ENCODE results near the gene MIGA2.

MIGA2 gene

DNA sequence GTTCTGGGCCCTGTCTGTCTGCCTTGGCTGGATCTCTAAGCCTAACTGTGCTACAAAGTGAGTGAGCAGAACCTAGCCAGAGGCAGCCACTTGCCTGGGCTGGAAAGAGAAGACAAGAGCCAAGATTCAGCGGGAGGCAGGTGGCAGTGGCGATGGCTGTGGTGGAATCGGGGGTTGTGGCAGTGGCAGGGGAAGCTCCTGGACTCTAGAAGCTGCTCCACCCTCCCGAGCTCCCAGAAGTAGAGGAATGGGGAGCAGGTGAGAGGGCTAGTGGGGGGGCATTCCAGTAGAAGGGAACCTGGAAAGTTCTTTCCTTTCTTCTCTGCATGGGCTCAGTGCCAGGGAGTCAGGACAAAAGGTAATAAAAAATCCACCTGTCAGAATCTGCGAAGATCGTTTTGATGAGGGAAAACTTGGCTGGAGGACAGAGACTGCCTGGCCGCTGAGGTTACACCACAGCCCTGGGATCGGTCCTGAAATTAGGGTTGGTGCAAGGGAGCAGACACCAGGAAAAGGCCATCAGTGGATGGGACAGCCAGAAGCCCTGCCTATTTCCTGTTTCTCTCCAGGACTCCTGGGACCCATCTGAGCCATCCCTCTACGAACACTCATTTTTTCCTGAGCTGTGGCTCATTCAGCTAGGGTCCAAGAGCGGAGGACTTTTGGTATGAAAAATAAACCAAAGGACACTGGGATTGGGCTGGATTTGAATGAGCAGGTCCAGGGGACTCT lies 72.5 kb downstream of the MIGA2 start:
- Histone ChIP-seq H3K27ac (replicated peaks) (no peak overlapping the region), H3K27me3 (ENCODE audit: insufficient read depth, poor library complexity, severe bottlenecking) (no peaks in the 10 kb centered on the region), H3K4me3 (replicated peaks; ENCODE audit: insufficient read depth, low read length) (no peak overlapping the region)
- no peak for DNase-seq (ENCODE audit: low read depth in 1 of 2, low spot score in 1 of 2)
- TF ChIP-seq, protein P1, sequence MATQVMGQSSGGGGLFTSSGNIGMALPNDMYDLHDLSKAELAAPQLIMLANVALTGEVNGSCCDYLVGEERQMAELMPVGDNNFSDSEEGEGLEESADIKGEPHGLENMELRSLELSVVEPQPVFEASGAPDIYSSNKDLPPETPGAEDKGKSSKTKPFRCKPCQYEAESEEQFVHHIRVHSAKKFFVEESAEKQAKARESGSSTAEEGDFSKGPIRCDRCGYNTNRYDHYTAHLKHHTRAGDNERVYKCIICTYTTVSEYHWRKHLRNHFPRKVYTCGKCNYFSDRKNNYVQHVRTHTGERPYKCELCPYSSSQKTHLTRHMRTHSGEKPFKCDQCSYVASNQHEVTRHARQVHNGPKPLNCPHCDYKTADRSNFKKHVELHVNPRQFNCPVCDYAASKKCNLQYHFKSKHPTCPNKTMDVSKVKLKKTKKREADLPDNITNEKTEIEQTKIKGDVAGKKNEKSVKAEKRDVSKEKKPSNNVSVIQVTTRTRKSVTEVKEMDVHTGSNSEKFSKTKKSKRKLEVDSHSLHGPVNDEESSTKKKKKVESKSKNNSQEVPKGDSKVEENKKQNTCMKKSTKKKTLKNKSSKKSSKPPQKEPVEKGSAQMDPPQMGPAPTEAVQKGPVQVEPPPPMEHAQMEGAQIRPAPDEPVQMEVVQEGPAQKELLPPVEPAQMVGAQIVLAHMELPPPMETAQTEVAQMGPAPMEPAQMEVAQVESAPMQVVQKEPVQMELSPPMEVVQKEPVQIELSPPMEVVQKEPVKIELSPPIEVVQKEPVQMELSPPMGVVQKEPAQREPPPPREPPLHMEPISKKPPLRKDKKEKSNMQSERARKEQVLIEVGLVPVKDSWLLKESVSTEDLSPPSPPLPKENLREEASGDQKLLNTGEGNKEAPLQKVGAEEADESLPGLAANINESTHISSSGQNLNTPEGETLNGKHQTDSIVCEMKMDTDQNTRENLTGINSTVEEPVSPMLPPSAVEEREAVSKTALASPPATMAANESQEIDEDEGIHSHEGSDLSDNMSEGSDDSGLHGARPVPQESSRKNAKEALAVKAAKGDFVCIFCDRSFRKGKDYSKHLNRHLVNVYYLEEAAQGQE (IDR thresholded peaks at IDR 0.05; ENCODE audit: insufficient replicate concordance, low read depth) = no peak

DNA sequence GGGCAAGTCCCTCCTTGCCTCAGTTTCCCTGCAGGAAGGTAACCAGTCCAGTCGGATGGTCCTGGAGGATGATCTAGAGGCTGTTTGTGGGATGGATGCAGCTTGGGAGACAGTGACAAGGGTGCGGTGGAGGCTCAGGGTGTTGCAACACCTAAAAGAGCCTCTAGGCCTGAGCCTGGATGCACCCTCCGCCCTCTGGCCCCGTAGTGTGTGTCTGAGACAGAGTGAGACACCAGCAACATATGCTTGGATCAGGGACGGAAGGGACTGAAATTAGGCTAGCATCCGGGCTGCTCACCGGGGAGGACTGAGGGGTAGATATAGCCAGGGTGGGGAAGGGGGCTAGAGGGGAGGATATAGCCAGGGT lies 73.1 kb downstream of the MIGA2 start:
- peak; percentile 45 to 58 for DNase-seq (ENCODE audit: low read depth in 1 of 2, low spot score in 1 of 2)
- no peaks in the 10 kb centered on the region for H3K27me3 ChIP-seq (ENCODE audit: insufficient read depth, poor library complexity, severe bottlenecking)
- TF ChIP-seq, protein P1 (IDR thresholded peaks at IDR 0.05; ENCODE audit: insufficient replicate concordance, low read depth) = no peak
- no peak for TF ChIP-seq GABPA (IDR thresholded peaks at IDR 0.05; ENCODE audit: low read depth)
- TF ChIP-seq SPI1 (IDR thresholded peaks at IDR 0.05; ENCODE audit: borderline replicate concordance, low read depth) = no peak
- no peak for TF ChIP-seq POLR2AphosphoS5 (IDR thresholded peaks at IDR 0.05; ENCODE audit: low read depth)
- TF ChIP-seq, protein P2, sequence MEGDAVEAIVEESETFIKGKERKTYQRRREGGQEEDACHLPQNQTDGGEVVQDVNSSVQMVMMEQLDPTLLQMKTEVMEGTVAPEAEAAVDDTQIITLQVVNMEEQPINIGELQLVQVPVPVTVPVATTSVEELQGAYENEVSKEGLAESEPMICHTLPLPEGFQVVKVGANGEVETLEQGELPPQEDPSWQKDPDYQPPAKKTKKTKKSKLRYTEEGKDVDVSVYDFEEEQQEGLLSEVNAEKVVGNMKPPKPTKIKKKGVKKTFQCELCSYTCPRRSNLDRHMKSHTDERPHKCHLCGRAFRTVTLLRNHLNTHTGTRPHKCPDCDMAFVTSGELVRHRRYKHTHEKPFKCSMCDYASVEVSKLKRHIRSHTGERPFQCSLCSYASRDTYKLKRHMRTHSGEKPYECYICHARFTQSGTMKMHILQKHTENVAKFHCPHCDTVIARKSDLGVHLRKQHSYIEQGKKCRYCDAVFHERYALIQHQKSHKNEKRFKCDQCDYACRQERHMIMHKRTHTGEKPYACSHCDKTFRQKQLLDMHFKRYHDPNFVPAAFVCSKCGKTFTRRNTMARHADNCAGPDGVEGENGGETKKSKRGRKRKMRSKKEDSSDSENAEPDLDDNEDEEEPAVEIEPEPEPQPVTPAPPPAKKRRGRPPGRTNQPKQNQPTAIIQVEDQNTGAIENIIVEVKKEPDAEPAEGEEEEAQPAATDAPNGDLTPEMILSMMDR (IDR thresholded peaks at IDR 0.05; ENCODE audit: insufficient read depth, low read length) = no peak
- H3K27ac ChIP-seq (replicated peaks) = no peak overlapping the region
- no peak overlapping the region for H3K4me3 ChIP-seq (replicated peaks; ENCODE audit: insufficient read depth, low read length)

DNA sequence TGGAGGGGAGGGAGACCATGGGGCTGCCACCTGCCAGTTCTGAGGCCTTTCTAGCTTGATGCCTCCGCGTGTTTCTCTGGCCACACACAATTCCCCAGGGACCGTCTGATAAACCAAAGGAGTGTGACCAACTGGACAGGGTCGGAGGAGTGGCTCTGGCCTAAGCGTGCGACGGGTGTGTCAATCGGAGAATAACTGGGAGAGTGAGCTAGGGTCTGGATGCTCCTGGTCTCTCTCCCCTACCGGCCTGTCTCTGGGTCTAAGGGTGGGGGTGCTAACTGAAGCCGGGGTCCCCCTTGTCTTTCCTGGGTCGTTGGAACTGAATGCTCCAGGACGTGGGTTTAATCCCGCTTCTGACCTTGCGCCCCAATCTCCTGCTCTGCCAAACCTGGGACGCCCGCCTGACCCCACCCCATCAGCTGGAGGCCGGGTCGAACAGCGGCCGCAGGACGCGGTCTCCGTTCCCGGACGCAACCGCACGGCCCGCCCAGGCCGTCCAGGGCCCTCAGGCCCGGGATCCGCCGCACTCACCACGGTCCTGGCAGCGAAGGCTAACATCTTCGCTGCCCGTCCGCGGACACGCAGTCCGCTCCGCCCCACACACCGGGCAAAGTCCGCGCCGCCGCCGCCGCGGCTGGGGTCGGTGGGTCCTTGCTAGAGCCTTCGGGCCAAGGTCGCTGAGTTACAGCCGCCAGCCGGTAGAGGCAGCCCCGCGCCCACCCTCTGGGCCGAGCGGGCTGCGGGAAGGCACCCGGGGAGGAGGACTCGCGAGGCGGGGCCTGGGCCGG lies 73.7 kb downstream of the MIGA2 start:
- Histone ChIP-seq H3K4me3 (replicated peaks; ENCODE audit: insufficient read depth, low read length) (peak overlapping the region; percentile 68), H3K27me3 (ENCODE audit: insufficient read depth, poor library complexity, severe bottlenecking) (no peaks in the 10 kb centered on the region), H3K27ac (replicated peaks) (peak overlapping the region; percentile 41; the same call in 1 of the 2 replicates)
- no peak for DNase-seq (ENCODE audit: low read depth in 1 of 2, low spot score in 1 of 2)
- TF ChIP-seq, protein P1 (IDR thresholded peaks at IDR 0.05; ENCODE audit: insufficient replicate concordance, low read depth) = no peak
- TF ChIP-seq SPI1 (IDR thresholded peaks at IDR 0.05; ENCODE audit: borderline replicate concordance, low read depth) (no peak), GABPA (IDR thresholded peaks at IDR 0.05; ENCODE audit: low read depth) (no peak), POLR2AphosphoS5 (IDR thresholded peaks at IDR 0.05; ENCODE audit: low read depth) (no peak)
- TF ChIP-seq, protein P2 (IDR thresholded peaks at IDR 0.05; ENCODE audit: insufficient read depth, low read length) = no peak

All from HL-60 (cell line).